GM20000 (cell line): ENCODE results near the gene RPIA.

Source experiments
- DNase-seq: peaks from one replicate; pipeline ENCODE4 v3.0.0; 2012; ENCODE audit warnings: low spot score
- TF ChIP-seq, protein P1 (sequence below): IDR thresholded peaks from 2 replicates; pipeline ENCODE4 v1.5.1; 2012; ENCODE audit warnings: mild to moderate bottlenecking, control low read depth; ENCODE audit errors: extremely low read depth, missing control alignments

RPIA gene

DNA sequence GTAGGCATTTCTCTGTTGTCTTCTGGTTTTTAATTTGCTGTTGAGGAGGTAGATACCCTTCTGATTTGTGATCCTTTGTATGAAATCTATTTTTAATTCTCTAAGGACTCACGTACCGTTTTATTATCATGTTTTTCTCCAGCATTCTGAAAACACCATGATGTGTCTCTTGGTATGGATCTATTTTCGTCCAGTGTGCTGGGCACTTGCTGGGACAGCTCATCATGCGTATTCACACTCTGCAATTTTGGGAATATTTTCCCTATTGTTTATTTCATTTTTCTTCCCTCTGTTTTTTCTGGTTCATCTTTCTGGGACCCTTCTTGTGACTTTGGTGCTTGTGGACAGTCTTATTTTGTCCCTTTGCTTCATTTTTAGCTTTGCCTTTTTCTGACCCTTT lies 21.9 kb downstream of the RPIA start:
- TF ChIP-seq, protein P1, sequence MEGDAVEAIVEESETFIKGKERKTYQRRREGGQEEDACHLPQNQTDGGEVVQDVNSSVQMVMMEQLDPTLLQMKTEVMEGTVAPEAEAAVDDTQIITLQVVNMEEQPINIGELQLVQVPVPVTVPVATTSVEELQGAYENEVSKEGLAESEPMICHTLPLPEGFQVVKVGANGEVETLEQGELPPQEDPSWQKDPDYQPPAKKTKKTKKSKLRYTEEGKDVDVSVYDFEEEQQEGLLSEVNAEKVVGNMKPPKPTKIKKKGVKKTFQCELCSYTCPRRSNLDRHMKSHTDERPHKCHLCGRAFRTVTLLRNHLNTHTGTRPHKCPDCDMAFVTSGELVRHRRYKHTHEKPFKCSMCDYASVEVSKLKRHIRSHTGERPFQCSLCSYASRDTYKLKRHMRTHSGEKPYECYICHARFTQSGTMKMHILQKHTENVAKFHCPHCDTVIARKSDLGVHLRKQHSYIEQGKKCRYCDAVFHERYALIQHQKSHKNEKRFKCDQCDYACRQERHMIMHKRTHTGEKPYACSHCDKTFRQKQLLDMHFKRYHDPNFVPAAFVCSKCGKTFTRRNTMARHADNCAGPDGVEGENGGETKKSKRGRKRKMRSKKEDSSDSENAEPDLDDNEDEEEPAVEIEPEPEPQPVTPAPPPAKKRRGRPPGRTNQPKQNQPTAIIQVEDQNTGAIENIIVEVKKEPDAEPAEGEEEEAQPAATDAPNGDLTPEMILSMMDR = no peak
- no peak for DNase-seq

DNA sequence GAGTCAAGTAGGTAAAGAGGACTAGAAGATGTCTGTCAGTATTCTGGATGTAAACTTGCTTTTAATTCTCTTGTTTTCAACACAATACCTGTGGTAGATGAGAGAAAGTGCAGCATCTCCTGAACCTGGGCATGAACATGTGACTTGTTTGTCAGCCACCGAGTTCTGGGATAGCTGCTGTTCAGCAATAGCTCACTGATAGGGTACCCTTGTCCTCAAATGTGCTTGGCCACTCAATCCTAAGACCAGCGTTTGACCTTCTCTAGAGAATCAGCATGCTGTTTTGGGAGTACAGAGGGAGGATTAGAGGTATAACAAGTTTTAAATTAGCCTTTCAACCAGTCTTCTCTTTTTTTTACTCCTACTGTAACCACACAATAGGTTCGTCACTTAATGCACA lies 23.2 kb downstream of the RPIA start:
- DNase-seq = no peak
- TF ChIP-seq, protein P1 = no peak

DNA sequence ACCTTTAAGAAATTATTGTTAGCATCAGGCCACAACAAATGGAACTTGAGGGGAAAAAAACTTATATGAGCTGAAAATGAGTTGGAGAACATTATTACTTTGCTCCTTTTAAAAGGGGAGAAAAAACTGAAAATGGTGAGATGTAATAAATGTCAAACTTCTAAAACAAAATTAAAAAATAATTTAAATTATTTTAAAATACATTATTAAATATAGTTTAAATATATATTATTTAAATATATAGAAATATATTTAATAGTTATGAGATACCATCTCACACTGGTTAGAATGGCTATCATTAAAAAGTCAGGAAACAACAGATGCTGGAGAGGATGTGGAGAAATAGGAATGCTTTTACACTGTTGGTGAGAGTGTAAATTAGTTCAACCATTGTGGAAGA lies 28.9 kb downstream of the RPIA start:
- TF ChIP-seq, protein P1 = no peak
- no peak for DNase-seq

DNA sequence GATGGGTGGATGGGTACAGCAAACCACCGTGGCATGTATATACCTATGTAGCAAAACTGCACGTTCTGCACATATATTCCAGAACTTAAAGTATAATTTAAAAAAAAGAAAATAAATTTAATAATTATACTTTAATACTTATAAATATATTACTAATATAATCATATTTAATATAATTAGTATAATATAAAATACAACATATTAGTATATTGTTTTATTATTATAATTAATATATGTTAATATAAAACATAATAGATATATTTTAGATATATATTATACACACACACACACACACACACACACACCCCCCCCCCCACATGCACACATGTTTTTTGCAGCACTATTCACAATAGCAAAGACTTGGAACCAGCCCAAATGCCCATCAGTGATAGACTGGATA lies 29.8 kb downstream of the RPIA start:
- no peak for DNase-seq
- TF ChIP-seq, protein P1 = no peak

DNA sequence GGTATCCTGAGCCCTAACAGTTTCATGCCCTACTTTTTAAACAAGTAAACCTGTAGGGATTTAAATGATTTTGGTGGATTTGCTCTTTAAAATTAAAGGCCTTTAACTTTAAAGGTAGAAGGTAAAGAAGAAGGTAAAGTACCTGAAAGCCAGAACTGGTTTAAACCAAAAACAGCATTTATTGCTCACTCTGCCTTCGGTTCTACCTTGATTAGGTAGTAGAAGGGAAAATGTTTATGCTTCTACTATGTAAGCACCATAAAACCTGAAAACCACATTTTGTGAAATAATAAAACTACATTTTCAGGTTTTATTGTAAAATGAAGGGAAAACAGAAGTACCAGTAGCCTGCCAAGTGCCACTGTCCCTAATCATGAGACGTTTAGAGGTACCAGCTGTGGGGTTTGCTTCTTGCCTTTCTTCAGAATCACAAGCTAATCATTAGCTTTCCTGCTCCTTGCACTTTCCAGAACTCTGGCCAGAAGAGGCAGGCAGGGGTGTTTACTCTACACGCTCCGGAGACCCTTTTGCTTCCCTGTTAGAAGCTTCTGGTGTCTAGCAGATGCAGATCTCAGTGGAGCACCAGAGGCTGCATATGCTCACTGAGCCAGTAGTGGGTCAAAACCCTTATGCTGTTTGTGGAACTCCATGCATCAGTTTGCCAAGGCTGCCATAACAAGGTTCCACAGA lies 33.3 kb downstream of the RPIA start:
- DNase-seq = no peak
- TF ChIP-seq, protein P1 = no peak

DNA sequence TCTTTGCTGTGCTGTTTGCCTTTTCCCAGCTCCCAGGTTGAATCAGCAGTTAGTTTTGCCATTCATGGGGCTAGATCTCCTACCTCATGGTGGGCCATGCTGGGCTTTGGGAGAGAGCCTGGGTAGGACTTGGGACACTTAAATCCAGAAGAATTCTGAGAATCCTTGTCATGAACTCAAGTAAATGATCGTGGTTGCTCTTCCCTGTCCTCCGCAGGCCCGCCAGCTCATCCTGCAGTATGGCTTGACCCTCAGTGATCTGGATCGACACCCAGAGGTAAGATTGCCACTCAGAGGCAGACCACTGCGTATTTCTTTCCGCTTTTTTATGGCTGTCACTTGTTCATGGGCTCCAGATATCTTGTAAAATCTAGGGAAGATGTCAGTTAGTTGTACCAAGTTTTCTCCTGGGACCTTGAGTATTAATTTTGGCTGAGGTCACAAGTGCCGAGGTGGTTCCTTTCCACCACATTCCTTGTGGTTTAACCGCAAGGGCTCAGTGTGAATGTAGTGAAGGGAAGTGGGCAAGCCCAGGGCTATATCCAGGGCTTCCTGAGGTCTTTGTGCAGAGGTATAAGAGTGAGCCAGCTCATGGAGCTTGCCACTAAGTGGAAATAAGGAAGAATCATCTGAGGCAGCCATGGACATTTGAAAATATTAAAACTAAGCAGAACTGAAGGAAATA lies 37.7 kb downstream of the RPIA start:
- no peak for DNase-seq
- TF ChIP-seq, protein P1 = no peak

DNA sequence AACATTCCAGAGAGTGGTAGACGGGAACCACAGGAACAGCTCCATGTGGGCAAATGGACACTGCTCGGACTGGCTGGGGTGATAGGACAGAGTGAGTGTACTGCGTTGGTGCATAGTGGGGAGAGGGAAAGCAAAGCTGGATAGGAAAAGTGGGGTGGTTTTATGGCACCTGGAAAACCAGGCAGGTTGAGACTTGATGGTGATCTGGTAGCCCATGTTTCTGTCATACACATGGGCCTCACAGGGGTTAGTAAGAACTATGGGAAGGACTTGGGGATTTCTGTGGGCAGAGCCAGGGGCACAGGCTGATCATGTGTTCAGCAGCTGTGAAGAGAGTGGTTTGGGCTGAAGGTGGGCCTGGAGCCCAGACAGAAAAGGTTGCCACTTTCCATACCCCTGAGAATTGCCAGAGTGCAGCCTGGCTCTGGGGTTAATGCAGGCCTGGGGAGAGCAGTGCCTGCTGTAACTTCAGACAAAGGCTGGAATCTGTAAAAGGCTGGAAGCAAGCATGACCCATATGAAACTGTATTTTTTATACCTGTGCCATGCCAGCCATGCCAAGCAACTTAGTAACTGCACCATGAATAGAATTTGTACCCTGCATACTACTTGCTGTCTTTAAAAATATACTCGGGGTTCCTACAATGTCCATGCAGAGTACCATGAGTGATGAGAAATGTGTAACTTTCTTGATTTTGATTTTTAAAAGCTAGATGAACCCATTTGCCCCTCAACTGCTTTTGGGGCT lies 41.9 kb downstream of the RPIA start:
- TF ChIP-seq, protein P1 = no peak
- no peak for DNase-seq
